MCF 10A (cell line): Measurements from ENCODE around the gene RAP1GAP2. TPM values are rescaled to one million over a fixed set of nuclear protein-coding genes. Genes with fewer than 3 reads are reported as not detected.

Experiments used
- BruUV-seq: library from RNA; stranded (reverse); fragments of 400-500 nt; replicated peaks from 2 replicates; lab custom pipeline; 2021; lab: Mats Ljungman, UMichigan
- CTCF ChIA-PET: fragments of 300-600 bp; sonication (Branson Sonifier 250); formaldehyde crosslinking; extraction: SDS; loops from one replicate; lab custom pipeline; 2021; ENCODE audit warnings: antibody characterized with exemption, inconsistent platforms; lab: Yijun Ruan, JAX
- POLR2A ChIA-PET: fragments of 300-600, 350-650 bp; sonication (Branson Sonifier 250); formaldehyde crosslinking; extraction: SDS; loops from one replicate; lab custom pipeline; 2020; ENCODE audit warnings: antibody characterized with exemption, inconsistent platforms; lab: Yijun Ruan, JAX
- DNase-seq: peaks from one replicate; pipeline ENCODE4 v3.0.0-alpha.2; 2018; ENCODE audit not compliant: unreplicated experiment
- H3K27ac Mint-ChIP-seq: one replicate; pipeline ENCODE4 v1.8.0; 2022; ENCODE audit warnings: mild to moderate bottlenecking, low read depth, mixed read lengths; ENCODE audit not compliant: unreplicated experiment
- H3K27me3 Mint-ChIP-seq: one replicate; pipeline ENCODE4 v1.8.0; 2022; ENCODE audit warnings: mixed read lengths; ENCODE audit not compliant: insufficient read depth, unreplicated experiment
- H3K36me3 Mint-ChIP-seq: one replicate; pipeline ENCODE4 v1.8.0; 2022; ENCODE audit warnings: mild to moderate bottlenecking, moderate library complexity, mixed read lengths; ENCODE audit not compliant: insufficient read depth, unreplicated experiment
- H3K4me1 Mint-ChIP-seq: one replicate; pipeline ENCODE4 v1.8.0; 2022; ENCODE audit warnings: mixed read lengths; ENCODE audit not compliant: insufficient read depth, unreplicated experiment
- H3K4me3 Mint-ChIP-seq: one replicate; pipeline ENCODE4 v1.8.0; 2022; ENCODE audit warnings: mild to moderate bottlenecking, moderate library complexity, mixed read lengths; ENCODE audit not compliant: unreplicated experiment
- H3K9me3 Mint-ChIP-seq: one replicate; pipeline ENCODE4 v1.8.0; 2022; ENCODE audit warnings: mixed read lengths; ENCODE audit not compliant: unreplicated experiment
- intact Hi-C: fragments of 100-400 bp; cut with micrococcal nuclease; formaldehyde crosslinking; loops from 2 replicates; pipeline ENCODE4 v1.14.1; 2022
- total RNA-seq: library from RNA; stranded (reverse); gene quantifications from 2 replicates; pipeline ENCODE4 v1.2.3, GENCODE V29; 2022
- TF ChIP-seq, protein P1 (sequence below): fragments of 200-600 bp; IDR thresholded peaks from one replicate; pipeline ENCODE4 v1.8.0; 2022; ENCODE audit warnings: antibody characterized with exemption, mild to moderate bottlenecking; ENCODE audit not compliant: unreplicated experiment

The RAP1GAP2 gene
- total RNA-seq, 1 experiment from 2014 or later: 40.2 TPM

DNA sequence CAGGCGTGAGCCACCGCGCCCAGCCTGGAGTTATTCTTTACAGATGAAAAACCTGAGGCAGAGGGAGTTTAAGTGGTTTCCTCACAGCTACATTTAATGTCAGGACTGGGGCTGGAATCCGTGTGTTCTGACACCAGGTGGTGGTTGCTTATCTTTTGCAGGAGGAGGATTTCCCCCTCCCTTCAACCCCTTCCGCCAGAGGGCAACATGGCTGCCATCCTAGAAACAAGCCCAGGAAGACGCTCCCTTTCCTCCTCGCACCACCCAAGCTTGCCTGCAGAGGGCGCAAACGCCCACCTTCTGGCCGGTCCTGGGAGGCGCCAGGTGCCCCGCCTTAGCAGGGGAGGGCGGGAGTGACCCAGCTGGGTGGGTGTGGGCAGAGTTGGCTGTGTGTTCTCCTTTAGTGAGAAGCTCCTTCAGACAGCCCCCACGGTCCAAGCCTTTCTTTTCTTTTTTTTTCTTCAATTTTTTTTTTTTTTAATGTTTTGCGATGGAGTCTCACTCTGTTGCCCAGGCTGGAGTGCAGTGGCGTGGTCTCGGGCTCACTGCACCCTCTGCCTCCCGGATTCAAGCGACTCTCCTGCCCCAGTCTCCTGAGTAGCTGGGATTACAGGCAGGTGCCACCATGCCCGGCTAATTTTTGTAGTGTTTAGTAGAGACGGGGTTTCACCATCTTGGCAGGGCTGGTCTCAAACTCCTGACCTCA, 9.9 kb upstream of the RAP1GAP2 start:
- peak; percentile 86 for DNase-seq
- ChIA-PET CTCF (interaction anchor here (0.6 to 2.1 kb wide), 8 partner anchors 8 to 468 kb away, joined by 3 to 5 read pairs (median 4); partner anchors contain the start of gene RAP1GAP2), POLR2A (interaction anchor here (0.7 kb wide), 1 partner anchor 1059 kb away, joined by 3 read pairs; no protein-coding TSS in a partner anchor)
- Mint-ChIP-seq H3K27ac (no peak overlapping the region), H3K27me3 (peaks cover 4% of the 10 kb centered on the region), H3K4me3 (no peak overlapping the region), H3K36me3 (no peaks in the 10 kb centered on the region), H3K9me3 (no peaks in the 10 kb centered on the region), H3K4me1 (no peaks in the 10 kb centered on the region)
- TF ChIP-seq, protein P1, sequence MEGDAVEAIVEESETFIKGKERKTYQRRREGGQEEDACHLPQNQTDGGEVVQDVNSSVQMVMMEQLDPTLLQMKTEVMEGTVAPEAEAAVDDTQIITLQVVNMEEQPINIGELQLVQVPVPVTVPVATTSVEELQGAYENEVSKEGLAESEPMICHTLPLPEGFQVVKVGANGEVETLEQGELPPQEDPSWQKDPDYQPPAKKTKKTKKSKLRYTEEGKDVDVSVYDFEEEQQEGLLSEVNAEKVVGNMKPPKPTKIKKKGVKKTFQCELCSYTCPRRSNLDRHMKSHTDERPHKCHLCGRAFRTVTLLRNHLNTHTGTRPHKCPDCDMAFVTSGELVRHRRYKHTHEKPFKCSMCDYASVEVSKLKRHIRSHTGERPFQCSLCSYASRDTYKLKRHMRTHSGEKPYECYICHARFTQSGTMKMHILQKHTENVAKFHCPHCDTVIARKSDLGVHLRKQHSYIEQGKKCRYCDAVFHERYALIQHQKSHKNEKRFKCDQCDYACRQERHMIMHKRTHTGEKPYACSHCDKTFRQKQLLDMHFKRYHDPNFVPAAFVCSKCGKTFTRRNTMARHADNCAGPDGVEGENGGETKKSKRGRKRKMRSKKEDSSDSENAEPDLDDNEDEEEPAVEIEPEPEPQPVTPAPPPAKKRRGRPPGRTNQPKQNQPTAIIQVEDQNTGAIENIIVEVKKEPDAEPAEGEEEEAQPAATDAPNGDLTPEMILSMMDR: peak; percentile 71
- intact Hi-C loops: no loop called here
- BruUV-seq: no TSS peak

DNA sequence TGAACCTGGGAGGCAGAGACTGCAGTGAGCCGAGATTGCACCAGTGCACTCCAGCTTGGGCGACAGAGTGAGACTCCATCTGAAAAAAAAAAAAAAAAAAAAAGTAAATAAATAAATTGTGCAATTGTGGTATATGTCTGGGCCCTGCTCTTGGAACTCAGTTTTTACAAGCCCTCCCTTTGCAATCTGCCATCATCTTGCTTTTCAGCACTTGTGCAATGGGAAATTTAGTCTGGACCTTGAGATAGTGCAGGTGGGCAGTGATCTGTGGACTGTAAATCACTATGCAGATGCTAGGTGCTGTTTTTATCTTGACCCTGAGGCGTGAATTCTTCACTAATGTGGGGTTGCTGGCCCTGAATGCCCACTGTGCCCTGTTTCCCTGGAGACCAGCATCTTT, 6.5 kb upstream of the RAP1GAP2 start:
- ChIA-PET CTCF (interaction anchor here (0.6 to 1.1 kb wide), 5 partner anchors 19 to 301 kb away, joined by 3 read pairs; no protein-coding TSS in a partner anchor), POLR2A (interaction anchor here (1.0 kb wide), 1 partner anchor 37 kb away, joined by 3 read pairs; no protein-coding TSS in a partner anchor)
- no peaks in the 10 kb centered on the region for H3K27me3 Mint-ChIP-seq
- H3K36me3 Mint-ChIP-seq: no peaks in the 10 kb centered on the region
- H3K9me3 Mint-ChIP-seq: no peaks in the 10 kb centered on the region
- TF ChIP-seq, protein P1: no peak
- H3K27ac Mint-ChIP-seq: no peak overlapping the region
- H3K4me3 Mint-ChIP-seq: no peak overlapping the region
- BruUV-seq: no TSS peak
- peak; percentile 13 for DNase-seq
- intact Hi-C loops: no loop called here
- no peaks in the 10 kb centered on the region for H3K4me1 Mint-ChIP-seq

DNA sequence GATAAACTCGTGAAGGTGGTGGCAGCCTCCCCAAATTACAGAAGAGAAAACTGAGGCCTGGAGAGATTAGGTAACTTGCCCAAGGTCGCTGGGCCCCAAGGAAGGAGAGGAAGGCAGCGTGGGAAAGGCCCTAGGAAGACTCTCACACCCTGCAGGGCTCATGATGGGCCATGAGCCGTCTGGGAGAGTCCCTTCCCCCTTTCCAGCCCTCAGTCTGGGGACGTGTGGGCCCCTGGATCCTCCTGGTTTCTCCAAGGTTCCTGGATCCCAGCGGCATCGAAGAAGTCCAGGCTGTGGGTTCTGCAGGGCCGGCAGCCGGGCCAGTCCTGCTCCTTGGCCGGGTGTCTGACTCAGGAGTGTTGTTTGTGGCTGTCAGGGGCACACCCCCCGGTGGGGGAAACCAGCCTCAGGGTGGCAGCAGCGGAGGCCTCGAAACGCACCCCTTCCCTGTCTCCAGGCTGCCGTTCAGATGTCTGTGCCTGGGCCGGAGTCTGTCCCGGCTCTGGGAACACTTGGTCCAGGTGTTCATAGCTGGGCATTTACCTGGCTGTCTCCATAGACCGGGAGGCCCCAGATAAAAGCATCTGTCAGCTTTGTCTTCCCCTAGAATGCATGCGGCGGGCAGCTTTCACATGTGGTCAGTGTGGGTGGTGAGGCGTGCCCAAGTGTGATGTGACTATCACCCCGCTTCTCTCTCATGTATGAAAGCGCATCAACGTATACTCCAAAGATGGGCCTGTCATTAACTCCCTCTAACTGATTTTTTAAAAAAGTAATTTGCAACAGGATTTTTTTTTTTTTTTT, 3.7 kb upstream of the RAP1GAP2 start:
- ChIA-PET POLR2A (interaction anchor here (0.7 kb wide), 1 partner anchor 412 kb away, joined by 5 read pairs; no protein-coding TSS in a partner anchor), CTCF (no interaction called here)
- intact Hi-C loops: no loop called here
- Mint-ChIP-seq H3K4me3 (no peak overlapping the region), H3K36me3 (no peaks in the 10 kb centered on the region), H3K27ac (no peak overlapping the region), H3K27me3 (peaks cover 14% of the 10 kb centered on the region), H3K4me1 (no peaks in the 10 kb centered on the region), H3K9me3 (no peaks in the 10 kb centered on the region)
- DNase-seq: no peak
- TF ChIP-seq, protein P1: no peak
- BruUV-seq: no TSS peak
